HepG2 (cell line): ENCODE data around the gene LECT2. TPM values are rescaled to one million over a fixed set of nuclear protein-coding genes. Genes with fewer than 3 reads are reported as not detected.

ENCODE experiments used
- AHDC1 ChIP-seq: sonication (generic); formaldehyde crosslinking; IDR thresholded peaks from 2 replicates; pipeline ENCODE4 v1.5.1; 2020; ENCODE audit warnings: mild to moderate bottlenecking, missing genetic modification reagents, borderline replicate concordance
- FOXC1 ChIP-seq: sonication (generic); formaldehyde crosslinking; IDR thresholded peaks from 2 replicates; pipeline ENCODE4 v1.8.0; 2022; ENCODE audit warnings: mild to moderate bottlenecking, missing genetic modification reagents, borderline replicate concordance
- KLF9 ChIP-seq: IDR thresholded peaks from 2 replicates; pipeline ENCODE4 v1.6.1; 2016; ENCODE audit warnings: low read depth
- MIER3 ChIP-seq: IDR thresholded peaks from 2 replicates; pipeline ENCODE4 v1.6.1; 2016; ENCODE audit warnings: missing compliant biosample characterization, borderline replicate concordance
- NFE2L2 ChIP-seq: fragments of 150-350 bp; IDR thresholded peaks from 2 replicates; pipeline ENCODE4 v1.6.1; 2014; ENCODE audit warnings: low read length
- SRSF1 ChIP-seq: fragments of 200-400 bp; formaldehyde crosslinking; optimal IDR thresholded peaks from 2 replicates; pipeline ENCODE3; 2017; ENCODE audit warnings: mild to moderate bottlenecking, low read depth, low read length, moderate library complexity
- SRY ChIP-seq: sonication (generic); formaldehyde crosslinking; IDR thresholded peaks from 2 replicates; pipeline ENCODE4 v1.8.0; 2022; ENCODE audit warnings: mild to moderate bottlenecking, missing genetic modification reagents
- ZHX2 ChIP-seq, 2 experiments: sonication (generic) in 1 of 2; formaldehyde crosslinking in 1 of 2; IDR thresholded peaks; 2 replicates each; pipeline versions ENCODE4 v1.6.1 to v1.9.0; 2014 to 2022; ENCODE audit warnings: antibody characterized with exemption in 1 of 2, borderline replicate concordance in 1 of 2, inconsistent platforms in 1 of 2, low read depth in 1 of 2, missing genetic modification reagents in 1 of 2
- ZKSCAN8 ChIP-seq: IDR thresholded peaks from 2 replicates; pipeline ENCODE4 v1.6.1; 2016; ENCODE audit warnings: borderline replicate concordance, missing genetic modification reagents, missing compliant biosample characterization
- ZNF180 ChIP-seq: sonication (generic); formaldehyde crosslinking; IDR thresholded peaks from 2 replicates; pipeline ENCODE4 v1.4.0; 2020; ENCODE audit warnings: low read depth, missing genetic modification reagents, borderline replicate concordance
- ZNF207 ChIP-seq: fragments of 450-650 bp; IDR thresholded peaks from 2 replicates; pipeline ENCODE4 v1.6.1; 2016; ENCODE audit warnings: antibody characterized with exemption, borderline replicate concordance
- ZNF510 ChIP-seq: sonication (generic); formaldehyde crosslinking; IDR thresholded peaks from 2 replicates; pipeline ENCODE4 v1.4.0; 2020; ENCODE audit warnings: low read depth, mild to moderate bottlenecking, missing genetic modification reagents
- ZNF713 ChIP-seq: sonication (generic); formaldehyde crosslinking; IDR thresholded peaks from 2 replicates; pipeline ENCODE4 v1.4.0; 2020; ENCODE audit warnings: mild to moderate bottlenecking, missing genetic modification reagents
- ZNF772 ChIP-seq: sonication (generic); formaldehyde crosslinking; IDR thresholded peaks from 2 replicates; pipeline ENCODE4 v1.5.0; 2020; ENCODE audit warnings: mild to moderate bottlenecking, missing genetic modification reagents
- ZSCAN5A ChIP-seq: sonication (generic); formaldehyde crosslinking; IDR thresholded peaks from 2 replicates; pipeline ENCODE4 v1.8.0; 2022; ENCODE audit warnings: mild to moderate bottlenecking, missing genetic modification reagents, borderline replicate concordance
- ZSCAN9 ChIP-seq: IDR thresholded peaks from 2 replicates; pipeline ENCODE4 v1.6.1; 2016; ENCODE audit warnings: borderline replicate concordance
- polyA plus RNA-seq, 8 experiments: library from polyadenylated mRNA; depleted of rRNA in 3 of 8; stranded (reverse) in 7 of 8; unstranded in 1 of 8; fragments of >200 nt; fragmentation: Illumina TruSeq in 4 of 8; extraction: Trizol in 4 of 8; gene quantifications; 2 replicates each; pipeline versions ENCODE4 v1.2.1 to v1.2.3, GENCODE V29; 2011 to 2016; ENCODE audit warnings: low read depth in 4 of 8, missing spikeins in 1 of 8, mixed read lengths in 1 of 8; ENCODE audit not compliant: insufficient read depth in 1 of 8
- total RNA-seq, 5 experiments: library from RNA; depleted of rRNA; stranded (reverse); fragments of >200 nt; fragmentation: Illumina TruSeq; extraction: Trizol; gene quantifications; 2 replicates each; pipeline ENCODE4 v1.2.3, GENCODE V29; 2016; ENCODE audit warnings: low read depth in 1 of 5

LECT2 gene
- total and polyA plus RNA-seq, 2 of the 13 experiments (the other 11 are each of a cell fraction or from before 2014, with no cell fraction given), result not detected

- peak; percentile 98 for TF ChIP-seq AHDC1 (CRISPR knock-in tag)
- peak; percentile 91; the same call in 1 of the 2 replicates for TF ChIP-seq ZNF510 (CRISPR knock-in tag)
- TF ChIP-seq MIER3, result peak; percentile 97
- no peak for TF ChIP-seq FOXC1 (CRISPR knock-in tag)
- TF ChIP-seq SRSF1, result no peak
- no peak for TF ChIP-seq ZNF207
- peak; percentile 34; the same call in 1 of the 2 replicates for TF ChIP-seq ZHX2 (IDR thresholded peaks at IDR 0.05; ENCODE audit: low read depth)
- TF ChIP-seq ZHX2 (CRISPR knock-in tag; IDR thresholded peaks at IDR 0.05; ENCODE audit: borderline replicate concordance), result peak; percentile 61; the same call in 1 of the 2 replicates
- peak; percentile 79; the same call in 1 of the 2 replicates for TF ChIP-seq KLF9 (CRISPR knock-in tag)
- no peak for TF ChIP-seq ZNF713 (CRISPR knock-in tag)
- no peak for TF ChIP-seq ZNF180 (CRISPR knock-in tag)
- TF ChIP-seq ZKSCAN8 (CRISPR knock-in tag), result peak; percentile 93
- peak; percentile 98 for TF ChIP-seq ZSCAN9 (CRISPR knock-in tag)
- TF ChIP-seq SRY (CRISPR knock-in tag), result no peak; the same call in 1 of the 2 replicates
- no peak for TF ChIP-seq NFE2L2
- peak; percentile 85 for TF ChIP-seq ZNF772
- peak; percentile 92; the same call in 1 of the 2 replicates for TF ChIP-seq ZSCAN5A (CRISPR knock-in tag)
Observed at GRCh38 chr5:135973323-135974020, 18.7 kb upstream of the LECT2 start (continued).
